WTC11 (cell line): ENCODE data around the gene CD4. TPM values are rescaled to one million over a fixed set of nuclear protein-coding genes. Genes with fewer than 3 reads are reported as not detected.

ENCODE experiments used
- ATAC-seq: fragments of 200-7000 bp; cut with Tn5 transposase; 2 replicates; pipeline ENCODE4 v1.10.0; 2021; ENCODE audit warnings: mild to moderate bottlenecking, moderate library complexity
- CTCF ChIA-PET: fragments of 300-600 bp; sonication (Branson Sonifier 250); formaldehyde crosslinking; loops from one replicate; lab custom pipeline; 2021; ENCODE audit warnings: antibody characterized with exemption; lab: Charles Lee
- POLR2A ChIA-PET: fragments of 350-600 bp; sonication (Branson Sonifier 250); formaldehyde crosslinking; loops from one replicate; lab custom pipeline; 2021; ENCODE audit warnings: antibody characterized with exemption; lab: Charles Lee
- DNase-seq: peaks from one replicate; pipeline ENCODE4 v3.0.0; 2021; ENCODE audit warnings: low spot score
- H3K27ac Mint-ChIP-seq: 2 replicates; pipeline ENCODE4 v1.8.0; 2021; ENCODE audit warnings: mixed read lengths
- H3K27me3 Mint-ChIP-seq: 2 replicates; pipeline ENCODE4 v1.8.0; 2021; ENCODE audit warnings: low read depth, mild to moderate bottlenecking, moderate library complexity, mixed read lengths
- H3K36me3 Mint-ChIP-seq: 2 replicates; pipeline ENCODE4 v1.8.0; 2021; ENCODE audit warnings: mixed read lengths
- H3K4me1 Mint-ChIP-seq: 2 replicates; pipeline ENCODE4 v1.8.0; 2022; ENCODE audit warnings: mixed read lengths
- H3K4me3 Mint-ChIP-seq: 2 replicates; pipeline ENCODE4 v1.8.0; 2021; ENCODE audit warnings: mild to moderate bottlenecking, moderate library complexity, mixed read lengths
- H3K9me3 Mint-ChIP-seq: 2 replicates; pipeline ENCODE4 v1.8.0; 2021; ENCODE audit warnings: mixed read lengths
- ATF1 ChIP-seq: sonication (generic); formaldehyde crosslinking; IDR thresholded peaks from 2 replicates; pipeline ENCODE4 v1.8.1; 2023; ENCODE audit warnings: mild to moderate bottlenecking, moderate library complexity, missing genetic modification reagents
- ATF2 ChIP-seq: sonication (generic); formaldehyde crosslinking; IDR thresholded peaks from 2 replicates; pipeline ENCODE4 v1.8.1; 2022; ENCODE audit warnings: low read depth, missing genetic modification reagents, borderline replicate concordance
- CREB1 ChIP-seq: sonication (generic); formaldehyde crosslinking; IDR thresholded peaks from 2 replicates; pipeline ENCODE4 v1.8.0; 2023; ENCODE audit warnings: mild to moderate bottlenecking, missing genetic modification reagents
- CREM ChIP-seq: sonication (generic); formaldehyde crosslinking; IDR thresholded peaks from 2 replicates; pipeline ENCODE4 v1.8.1; 2022; ENCODE audit warnings: mild to moderate bottlenecking, missing genetic modification reagents, moderate library complexity
- ELF4 ChIP-seq: sonication (generic); formaldehyde crosslinking; IDR thresholded peaks from 2 replicates; pipeline ENCODE4 v1.8.1; 2022; ENCODE audit warnings: low read depth, mild to moderate bottlenecking, moderate library complexity, missing genetic modification reagents
- FOXP1 ChIP-seq: sonication (generic); formaldehyde crosslinking; IDR thresholded peaks from 2 replicates; pipeline ENCODE4 v1.8.0; 2022; ENCODE audit warnings: missing genetic modification reagents, mild to moderate bottlenecking, moderate library complexity, borderline replicate concordance
- FOXP4 ChIP-seq: sonication (generic); formaldehyde crosslinking; IDR thresholded peaks from 2 replicates; pipeline ENCODE4 v1.8.0; 2022; ENCODE audit warnings: mild to moderate bottlenecking, missing genetic modification reagents
- HMGXB4 ChIP-seq: sonication (generic); formaldehyde crosslinking; IDR thresholded peaks from 2 replicates; pipeline ENCODE4 v1.8.1; 2023; ENCODE audit warnings: mild to moderate bottlenecking, moderate library complexity, missing genetic modification reagents
- IRF1 ChIP-seq: sonication (generic); formaldehyde crosslinking; IDR thresholded peaks from 2 replicates; pipeline ENCODE4 v1.8.0; 2023; ENCODE audit warnings: missing genetic modification reagents
- NR1H2 ChIP-seq: sonication (generic); formaldehyde crosslinking; IDR thresholded peaks from 2 replicates; pipeline ENCODE4 v1.9.0; 2021; ENCODE audit warnings: mild to moderate bottlenecking, moderate library complexity, missing genetic modification reagents
- PREB ChIP-seq: sonication (generic); formaldehyde crosslinking; IDR thresholded peaks from 2 replicates; pipeline ENCODE4 v1.8.1; 2022; ENCODE audit warnings: mild to moderate bottlenecking, missing genetic modification reagents, moderate library complexity, borderline replicate concordance
- RELA ChIP-seq: sonication (generic); formaldehyde crosslinking; IDR thresholded peaks from 2 replicates; pipeline ENCODE4 v1.8.1; 2022; ENCODE audit warnings: missing genetic modification reagents, mild to moderate bottlenecking, borderline replicate concordance
- USF1 ChIP-seq: sonication (generic); formaldehyde crosslinking; IDR thresholded peaks from 2 replicates; pipeline ENCODE4 v1.8.0; 2022; ENCODE audit warnings: mild to moderate bottlenecking, missing genetic modification reagents
- ZNF219 ChIP-seq: sonication (generic); formaldehyde crosslinking; IDR thresholded peaks from 2 replicates; pipeline ENCODE4 v1.8.0; 2023; ENCODE audit warnings: missing genetic modification reagents, mild to moderate bottlenecking, borderline replicate concordance
- ZNF281 ChIP-seq: sonication (generic); formaldehyde crosslinking; IDR thresholded peaks from 2 replicates; pipeline ENCODE4 v1.8.0; 2023; ENCODE audit warnings: mild to moderate bottlenecking, missing genetic modification reagents
- ZNF425 ChIP-seq: fragments of 250-450 bp; sonication (Bioruptor Pico); conservative IDR thresholded peaks from 2 replicates; pipeline ENCODE4 v1.9.0; 2021; ENCODE audit warnings: mild to moderate bottlenecking
- total RNA-seq: library from RNA; stranded (reverse); gene quantifications from 3 replicates; pipeline ENCODE4 v1.2.3, GENCODE V29; 2021

CD4 gene
- total RNA-seq, 1 experiment from 2014 or later: 2.5 TPM

GRCh38 chr12:6758506-6759095, 30.7 kb upstream of the CD4 start:
- H3K9me3 Mint-ChIP-seq: no peaks in the 10 kb centered on the region
- no peak overlapping the region for H3K4me3 Mint-ChIP-seq
- H3K27ac Mint-ChIP-seq: peak overlapping the region; percentile 1; the same call in 1 of the 2 replicates
- H3K4me1 Mint-ChIP-seq: peaks cover 48% of the 10 kb centered on the region
- DNase-seq (no peak), ATAC-seq (no peak)
- TF ChIP-seq ZNF425 (CRISPR knock-in tag) (no peak), ZNF281 (CRISPR knock-in tag) (0 out of 2 replicates have a peak, but pooled peaks have one; percentile 24)
- ChIA-PET POLR2A (no interaction called here), CTCF (interaction anchor here (1.1 to 7.7 kb wide), 3 partner anchors 10 to 206 kb away, joined by 3 to 234 read pairs (median 3); partner anchors contain the start of genes LAG3 and PTMS)
- peaks cover 4% of the 10 kb centered on the region for H3K27me3 Mint-ChIP-seq
- no peaks in the 10 kb centered on the region for H3K36me3 Mint-ChIP-seq

GRCh38 chr12:6759741-6760140, 29.6 kb upstream of the CD4 start:
- ChIA-PET CTCF (interaction anchor here (1.1 to 1.2 kb wide), 2 partner anchors 19 to 65 kb away, joined by 3 to 4 read pairs; no protein-coding TSS in a partner anchor), POLR2A (interaction anchor here (0.7 to 1.4 kb wide), 2 partner anchors 92 to 139 kb away, joined by 3 to 4 read pairs; partner anchors contain the start of genes CDCA3 and USP5)
- Mint-ChIP-seq H3K36me3 (no peaks in the 10 kb centered on the region), H3K9me3 (no peaks in the 10 kb centered on the region), H3K27ac (no peak overlapping the region), H3K4me3 (no peak overlapping the region), H3K27me3 (peaks cover 7% of the 10 kb centered on the region), H3K4me1 (peaks cover 46% of the 10 kb centered on the region)
- DNase-seq (no peak), ATAC-seq (no peak)
- TF ChIP-seq PREB (CRISPR knock-in tag): no peak
- TF ChIP-seq CREB1 (CRISPR knock-in tag): no peak
- no peak for TF ChIP-seq ATF2 (CRISPR knock-in tag)
- TF ChIP-seq IRF1: no peak
- no peak for TF ChIP-seq RELA (CRISPR knock-in tag)
- TF ChIP-seq ATF1: no peak
- TF ChIP-seq CREM (CRISPR knock-in tag): no peak
- no peak for TF ChIP-seq ZNF219 (CRISPR knock-in tag)
- TF ChIP-seq FOXP1 (CRISPR knock-in tag): no peak
- no peak for TF ChIP-seq FOXP4 (CRISPR knock-in tag)
- TF ChIP-seq NR1H2 (CRISPR knock-in tag): no peak
- TF ChIP-seq ELF4 (CRISPR knock-in tag): no peak
- no peak for TF ChIP-seq HMGXB4 (CRISPR knock-in tag)
- TF ChIP-seq USF1 (CRISPR knock-in tag): no peak
- TF ChIP-seq ZNF425 (CRISPR knock-in tag): no peak
